Endothelial cell (in vitro differentiated cells): Measurements from ENCODE around the gene ASCL5. TPM values are rescaled to one million over a fixed set of nuclear protein-coding genes. Genes with fewer than 3 reads are reported as not detected.

Source experiments
- DNase-seq: peaks from one replicate; pipeline ENCODE4 v3.0.0; 2021; ENCODE audit warnings: low spot score
- H3K27ac Mint-ChIP-seq: one replicate; pipeline ENCODE4 v1.8.0; 2021; ENCODE audit warnings: mixed read lengths, inconsistent platforms; ENCODE audit not compliant: unreplicated experiment
- H3K27me3 Mint-ChIP-seq: one replicate; pipeline ENCODE4 v1.8.0; 2021; ENCODE audit warnings: mild to moderate bottlenecking, moderate library complexity, mixed read lengths, inconsistent platforms; ENCODE audit not compliant: unreplicated experiment
- H3K36me3 Mint-ChIP-seq: one replicate; pipeline ENCODE4 v1.8.0; 2021; ENCODE audit warnings: mild to moderate bottlenecking, low read depth, mixed read lengths, inconsistent platforms; ENCODE audit not compliant: unreplicated experiment
- H3K4me1 Mint-ChIP-seq: one replicate; pipeline ENCODE4 v1.8.0; 2021; ENCODE audit warnings: mild to moderate bottlenecking, mixed read lengths, inconsistent platforms; ENCODE audit not compliant: unreplicated experiment
- H3K4me3 Mint-ChIP-seq: one replicate; pipeline ENCODE4 v1.8.0; 2021; ENCODE audit warnings: mild to moderate bottlenecking, mixed read lengths, inconsistent platforms; ENCODE audit not compliant: unreplicated experiment
- H3K9me3 Mint-ChIP-seq: one replicate; pipeline ENCODE4 v1.8.0; 2021; ENCODE audit warnings: mixed read lengths, inconsistent platforms; ENCODE audit not compliant: unreplicated experiment
- total RNA-seq: library from RNA; stranded (reverse); fragmentation: NEBNext Ultra II Directional; extraction: Animal tissue kit (Norgen Biotek cat#: 25700); gene quantifications from one replicate; pipeline ENCODE4 v1.2.1, GENCODE V29; 2021; ENCODE audit not compliant: unreplicated experiment
- TF ChIP-seq, protein P1 (sequence below): fragments of 200-600 bp; sonication (generic); IDR thresholded peaks from one replicate; pipeline ENCODE4 v1.5.0; 2021; ENCODE audit warnings: antibody characterized with exemption; ENCODE audit not compliant: unreplicated experiment

The ASCL5 gene
- total RNA-seq, 1 donor from 2014 or later, result not detected

DNA sequence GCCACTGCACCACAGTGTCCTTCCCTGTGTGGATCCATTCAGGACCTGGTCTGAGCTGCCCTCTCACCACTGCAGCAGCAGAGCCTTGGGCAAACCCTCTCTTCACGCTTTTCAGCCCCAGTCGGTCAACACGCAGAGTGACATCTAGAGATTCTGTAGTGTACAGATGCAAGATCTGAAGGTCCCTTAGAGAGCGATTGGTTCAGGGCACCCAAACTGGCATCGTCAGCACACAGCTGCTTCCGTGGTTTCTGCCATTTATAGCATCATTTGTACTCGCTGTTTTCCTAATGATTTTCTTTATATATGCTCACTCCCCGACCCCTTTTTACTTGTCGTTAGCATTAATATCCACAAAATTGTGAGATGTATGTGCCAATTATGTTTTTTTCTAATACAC is 1.5 kb upstream of the ASCL5 start:
- no peaks in the 10 kb centered on the region for H3K9me3 Mint-ChIP-seq
- H3K4me1 Mint-ChIP-seq, result peaks cover 5% of the 10 kb centered on the region
- H3K4me3 Mint-ChIP-seq, result peak overlapping the region; percentile 1
- peaks cover 9% of the 10 kb centered on the region for H3K27me3 Mint-ChIP-seq
- DNase-seq, result no peak
- peaks cover 17% of the 10 kb centered on the region for H3K36me3 Mint-ChIP-seq
- H3K27ac Mint-ChIP-seq, result no peak overlapping the region
- TF ChIP-seq, protein P1, sequence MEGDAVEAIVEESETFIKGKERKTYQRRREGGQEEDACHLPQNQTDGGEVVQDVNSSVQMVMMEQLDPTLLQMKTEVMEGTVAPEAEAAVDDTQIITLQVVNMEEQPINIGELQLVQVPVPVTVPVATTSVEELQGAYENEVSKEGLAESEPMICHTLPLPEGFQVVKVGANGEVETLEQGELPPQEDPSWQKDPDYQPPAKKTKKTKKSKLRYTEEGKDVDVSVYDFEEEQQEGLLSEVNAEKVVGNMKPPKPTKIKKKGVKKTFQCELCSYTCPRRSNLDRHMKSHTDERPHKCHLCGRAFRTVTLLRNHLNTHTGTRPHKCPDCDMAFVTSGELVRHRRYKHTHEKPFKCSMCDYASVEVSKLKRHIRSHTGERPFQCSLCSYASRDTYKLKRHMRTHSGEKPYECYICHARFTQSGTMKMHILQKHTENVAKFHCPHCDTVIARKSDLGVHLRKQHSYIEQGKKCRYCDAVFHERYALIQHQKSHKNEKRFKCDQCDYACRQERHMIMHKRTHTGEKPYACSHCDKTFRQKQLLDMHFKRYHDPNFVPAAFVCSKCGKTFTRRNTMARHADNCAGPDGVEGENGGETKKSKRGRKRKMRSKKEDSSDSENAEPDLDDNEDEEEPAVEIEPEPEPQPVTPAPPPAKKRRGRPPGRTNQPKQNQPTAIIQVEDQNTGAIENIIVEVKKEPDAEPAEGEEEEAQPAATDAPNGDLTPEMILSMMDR, result no peak

DNA sequence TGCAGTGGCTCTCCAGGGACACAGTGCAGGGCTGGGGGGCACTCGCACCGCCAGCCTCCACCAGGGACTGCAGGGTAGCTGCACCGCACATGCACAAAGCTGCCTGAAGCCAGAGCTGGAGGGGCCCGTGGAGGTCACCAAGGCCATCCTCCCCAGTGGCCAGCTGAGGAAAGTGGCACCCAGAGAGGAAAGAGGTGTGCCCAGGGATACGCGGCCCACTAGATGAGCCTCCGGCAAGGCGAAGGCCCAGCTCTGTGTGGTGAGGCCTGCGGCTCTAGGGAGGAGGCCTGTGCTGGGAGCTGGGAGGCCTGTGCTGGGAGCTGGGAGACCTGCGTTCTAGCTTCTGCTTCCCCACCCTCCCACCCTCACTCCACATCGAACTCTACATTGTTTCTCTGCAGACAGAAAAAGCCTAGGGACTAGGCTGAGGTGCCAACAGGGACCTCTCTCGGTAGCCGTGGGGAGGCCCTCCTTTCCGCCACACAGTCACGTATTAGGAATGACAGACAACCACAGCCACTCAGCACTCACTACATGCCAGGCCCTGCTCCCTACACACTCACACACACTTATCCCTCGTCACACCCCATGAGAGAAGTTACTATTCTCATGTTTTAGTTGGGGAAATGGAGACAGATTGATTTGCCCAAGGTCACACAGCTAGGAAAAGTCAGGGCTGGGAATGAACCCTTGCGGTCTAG is 921 bp upstream of the ASCL5 start:
- Mint-ChIP-seq H3K4me3 (peak overlapping the region; percentile 1), H3K4me1 (peaks cover 5% of the 10 kb centered on the region), H3K36me3 (peaks cover 14% of the 10 kb centered on the region), H3K27me3 (peaks cover 9% of the 10 kb centered on the region), H3K9me3 (no peaks in the 10 kb centered on the region), H3K27ac (no peak overlapping the region)
- TF ChIP-seq, protein P1, result no peak
- no peak for DNase-seq

DNA sequence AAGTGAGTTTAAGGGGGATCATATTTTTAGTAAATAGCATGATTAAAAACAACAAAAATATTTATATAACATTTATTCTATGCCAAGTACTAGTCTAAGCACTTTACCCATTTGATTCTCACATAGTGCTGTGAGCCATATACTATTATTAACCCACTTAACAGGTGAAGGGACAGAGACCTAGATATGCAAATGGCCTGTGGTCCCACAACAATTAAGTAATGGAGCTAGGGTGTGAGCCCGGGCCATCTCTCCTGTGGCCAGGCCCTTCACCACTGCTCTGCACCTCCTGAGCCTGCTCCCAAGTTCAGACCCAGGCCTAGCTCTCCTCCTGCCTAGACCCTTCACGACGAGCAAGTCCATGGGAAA is 537 bp downstream of the ASCL5 start:
- Mint-ChIP-seq H3K27ac (no peak overlapping the region), H3K27me3 (peaks cover 9% of the 10 kb centered on the region), H3K9me3 (no peaks in the 10 kb centered on the region), H3K36me3 (peaks cover 4% of the 10 kb centered on the region), H3K4me1 (peaks cover under 1% of the 10 kb centered on the region), H3K4me3 (no peak overlapping the region)
- DNase-seq, result no peak
- TF ChIP-seq, protein P1, result no peak

DNA sequence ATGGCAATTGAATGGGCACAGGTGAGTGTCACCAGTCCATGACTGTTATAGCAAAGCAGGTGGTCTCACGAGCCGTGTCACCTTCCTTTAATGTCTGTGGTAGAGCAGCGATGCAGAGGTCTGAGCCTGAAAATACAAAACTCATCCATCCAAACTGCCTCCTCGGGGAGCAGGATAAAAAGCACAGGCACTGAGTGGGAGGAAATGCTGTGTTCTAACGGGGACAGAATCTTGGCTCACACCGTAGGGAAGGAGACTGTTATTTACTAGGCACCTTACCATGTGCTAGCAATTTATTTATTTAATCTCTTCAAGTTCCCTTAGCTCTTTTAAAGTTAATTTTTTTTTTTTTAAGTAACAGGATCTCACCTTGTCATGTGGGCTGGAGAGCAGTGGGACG is 1.2 kb downstream of the ASCL5 start:
- Mint-ChIP-seq H3K4me1 (no peaks in the 10 kb centered on the region), H3K27me3 (peaks cover 7% of the 10 kb centered on the region), H3K36me3 (no peaks in the 10 kb centered on the region), H3K4me3 (no peak overlapping the region), H3K27ac (no peak overlapping the region), H3K9me3 (no peaks in the 10 kb centered on the region)
- DNase-seq, result no peak
- TF ChIP-seq, protein P1, result no peak

DNA sequence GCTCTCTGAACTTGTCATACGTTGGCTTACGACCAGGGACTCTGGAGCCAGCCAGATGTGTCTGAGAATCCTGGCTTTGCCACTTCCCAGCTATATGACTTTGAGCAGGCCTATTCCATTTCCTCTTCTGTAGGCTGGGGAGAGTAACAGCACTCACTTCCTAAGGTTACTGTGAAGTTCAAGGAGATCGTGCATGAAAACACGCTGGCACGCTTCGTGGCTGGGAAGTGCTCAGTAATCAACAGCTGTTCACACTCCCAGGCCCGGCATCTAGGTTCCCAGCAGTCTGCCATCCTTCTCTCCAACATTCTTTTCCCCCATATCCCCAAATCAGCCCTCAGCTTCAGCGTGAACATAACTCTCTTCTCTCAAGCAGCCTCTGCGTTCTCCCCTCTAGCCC is 2.0 kb downstream of the ASCL5 start:
- Mint-ChIP-seq H3K4me1 (peaks cover 2% of the 10 kb centered on the region), H3K4me3 (no peak overlapping the region), H3K27me3 (peaks cover 7% of the 10 kb centered on the region), H3K36me3 (no peaks in the 10 kb centered on the region), H3K9me3 (no peaks in the 10 kb centered on the region), H3K27ac (no peak overlapping the region)
- DNase-seq, result no peak
- TF ChIP-seq, protein P1, result no peak
